ENCODE measurements around the gene ORMDL3.
"Not testable (repeated sequence)": the region's sequence is repeated elsewhere in the genome, so short reads cannot be mapped to it uniquely, and the experiment has no call there.

ORMDL3 gene

DNA sequence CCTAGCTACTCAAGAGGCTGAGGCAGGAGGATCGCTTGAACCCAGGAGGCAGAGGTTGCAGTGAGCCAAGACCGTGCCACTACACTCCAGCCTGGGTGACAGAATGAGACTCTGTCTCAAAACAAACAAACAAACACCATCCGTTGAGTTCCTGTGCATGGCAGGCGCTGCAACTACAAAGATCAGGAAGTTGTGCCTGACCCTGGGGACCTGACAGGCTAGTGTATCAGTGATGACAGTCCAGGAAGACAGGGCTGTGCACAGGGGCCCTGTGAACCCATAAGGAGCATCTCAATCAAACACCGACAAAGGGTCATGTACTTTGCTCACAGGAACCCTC lies 21.1 kb upstream of the ORMDL3 start:
- not testable (repeated sequence) for DNase-seq

DNA sequence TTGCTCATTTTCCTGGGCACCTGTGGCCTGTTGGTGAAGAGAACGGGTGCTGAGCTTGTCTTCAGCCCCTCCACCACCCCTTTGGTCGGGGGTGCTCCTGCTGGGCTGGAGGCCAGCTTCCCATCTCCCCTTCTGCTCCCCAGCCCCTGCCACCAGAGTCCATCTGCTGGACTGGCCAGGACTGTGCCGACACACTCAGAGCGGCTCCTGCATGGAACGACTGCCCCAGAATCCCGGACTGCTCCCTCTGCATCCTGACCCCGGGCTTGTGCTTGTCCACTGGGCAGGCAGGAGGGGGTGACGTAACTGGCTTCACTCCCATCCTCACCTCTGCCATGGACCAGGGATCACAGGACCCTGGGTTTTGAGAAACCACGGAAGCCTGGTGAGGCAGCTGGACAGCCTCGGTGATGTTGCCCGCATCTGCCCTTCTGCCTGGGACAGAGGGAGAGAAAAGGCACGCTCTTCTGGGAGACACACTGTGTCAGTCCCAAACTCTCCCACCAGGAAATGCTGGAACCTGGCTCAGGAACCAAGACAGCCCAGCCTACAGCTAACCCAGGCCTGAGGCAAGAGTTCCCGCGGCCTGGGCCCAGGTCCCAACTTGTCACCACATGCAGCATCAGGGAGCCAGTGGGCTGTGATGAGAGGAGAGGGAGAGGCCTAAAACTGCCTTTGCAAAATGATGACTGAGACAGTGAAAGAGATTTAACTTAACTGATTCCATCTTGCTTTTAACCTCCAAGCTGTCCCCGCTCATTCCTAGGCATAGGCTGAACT lies 19.3 kb upstream of the ORMDL3 start:
- DNase-seq, result no peak

DNA sequence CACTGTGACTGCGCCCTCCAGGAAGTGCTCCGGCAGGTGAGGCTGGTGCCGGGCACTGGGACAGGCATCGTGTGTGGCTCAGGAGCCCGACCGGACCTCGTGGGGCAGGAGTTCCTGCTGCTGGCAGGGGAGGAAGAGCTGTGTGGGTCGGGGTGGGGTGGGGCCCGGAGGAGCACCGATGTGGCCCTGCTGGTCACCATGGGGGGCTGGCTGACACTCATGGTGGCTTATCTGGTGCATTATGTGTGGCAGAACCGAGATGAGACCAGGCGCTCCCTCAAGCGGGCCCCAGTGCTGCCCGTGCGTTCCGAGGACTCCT lies 17.0 kb upstream of the ORMDL3 start:
- no peak for DNase-seq

GRCh38 chr17:39943702-39944392 lies 16.4 kb upstream of the ORMDL3 start:
- DNase-seq, result no peak

- DNase-seq, result peak; percentile 73
Observed at GRCh38 chr17:39939588-39940419, 12.4 kb upstream of the ORMDL3 start.

DNA sequence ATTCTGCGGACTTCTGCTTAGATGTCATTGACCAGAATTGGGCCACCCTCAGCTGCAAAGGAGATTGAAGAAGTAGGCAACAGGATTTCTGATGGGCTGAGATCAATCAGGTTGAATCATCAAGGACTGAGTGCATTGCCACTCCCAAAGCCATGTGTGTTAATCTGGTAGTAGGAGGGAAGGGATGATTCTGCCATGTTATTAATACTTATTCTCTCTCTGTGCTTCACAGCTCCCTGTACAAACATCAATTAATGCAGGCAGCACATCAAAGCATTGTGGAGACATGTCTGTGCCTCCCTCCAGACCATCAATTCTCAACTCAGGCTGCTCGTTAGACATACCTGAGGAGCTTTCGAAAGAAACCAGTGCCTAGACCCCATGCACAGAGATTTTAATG lies 11.7 kb upstream of the ORMDL3 start:
- no peak for DNase-seq

DNA sequence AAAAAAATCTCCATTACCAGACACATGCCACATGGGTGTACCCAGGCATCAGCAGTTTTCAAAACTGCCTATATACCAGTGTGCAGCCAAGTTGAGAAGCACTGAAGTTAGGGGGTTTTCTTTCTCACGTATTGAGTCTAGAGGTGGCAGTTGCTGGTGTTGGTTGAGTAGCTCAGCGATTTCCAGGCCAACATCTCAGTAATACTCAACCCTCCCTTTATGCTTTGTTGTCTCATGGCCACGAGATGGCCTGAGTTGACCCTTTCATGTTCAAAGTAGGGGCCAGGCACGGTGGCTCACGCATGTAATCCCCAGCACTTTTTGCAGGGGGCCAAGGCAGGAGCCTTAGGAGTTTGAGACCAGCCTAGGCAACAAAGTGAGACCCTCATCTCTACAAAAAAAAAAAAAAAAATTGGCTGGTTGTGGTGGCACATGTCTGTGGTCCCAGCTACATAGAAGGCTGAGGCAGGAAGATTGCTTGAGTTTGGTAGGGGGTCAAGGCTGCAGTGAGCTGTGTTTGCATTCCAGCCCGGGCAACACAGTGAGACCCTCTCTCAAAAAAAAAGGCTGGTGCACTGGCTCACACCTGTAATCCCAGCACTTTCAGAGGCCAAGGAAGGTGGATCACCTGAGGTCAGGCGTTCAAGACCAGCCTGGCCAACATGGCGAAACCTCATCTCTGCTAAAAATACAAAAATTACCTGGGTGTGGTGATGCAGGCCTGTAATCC lies 10.9 kb upstream of the ORMDL3 start:
- no peak for DNase-seq

- DNase-seq, result no peak
Observed at GRCh38 chr17:39937447-39937846, 10.0 kb upstream of the ORMDL3 start.

DNA sequence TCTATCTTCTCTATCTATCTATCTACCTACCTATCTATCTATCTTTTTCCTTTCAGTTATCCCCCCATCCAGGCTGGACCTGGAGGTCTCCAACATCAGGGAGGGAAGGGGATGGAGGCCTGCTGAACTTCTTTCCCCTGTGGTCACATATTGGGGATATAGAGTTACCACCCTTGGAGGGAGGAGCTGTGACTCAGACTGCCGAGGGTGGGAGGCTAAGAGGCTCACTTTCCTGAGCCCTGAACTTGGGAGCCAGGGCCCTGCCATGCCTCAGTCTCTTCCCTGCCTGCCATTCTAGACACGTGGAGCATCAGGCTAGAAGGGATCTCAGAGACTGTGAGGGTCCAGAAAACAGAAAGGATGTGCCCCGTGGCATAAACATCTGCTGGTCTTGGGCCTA lies 8.5 kb upstream of the ORMDL3 start:
- no peak for DNase-seq

GRCh38 chr17:39934324-39934723 lies 6.9 kb upstream of the ORMDL3 start:
- DNase-seq, result no peak

- no peak for DNase-seq
Observed at GRCh38 chr17:39933912-39934311, 6.5 kb upstream of the ORMDL3 start.

- DNase-seq, result no peak
Observed at GRCh38 chr17:39929646-39930407, 2.4 kb upstream of the ORMDL3 start.

DNA sequence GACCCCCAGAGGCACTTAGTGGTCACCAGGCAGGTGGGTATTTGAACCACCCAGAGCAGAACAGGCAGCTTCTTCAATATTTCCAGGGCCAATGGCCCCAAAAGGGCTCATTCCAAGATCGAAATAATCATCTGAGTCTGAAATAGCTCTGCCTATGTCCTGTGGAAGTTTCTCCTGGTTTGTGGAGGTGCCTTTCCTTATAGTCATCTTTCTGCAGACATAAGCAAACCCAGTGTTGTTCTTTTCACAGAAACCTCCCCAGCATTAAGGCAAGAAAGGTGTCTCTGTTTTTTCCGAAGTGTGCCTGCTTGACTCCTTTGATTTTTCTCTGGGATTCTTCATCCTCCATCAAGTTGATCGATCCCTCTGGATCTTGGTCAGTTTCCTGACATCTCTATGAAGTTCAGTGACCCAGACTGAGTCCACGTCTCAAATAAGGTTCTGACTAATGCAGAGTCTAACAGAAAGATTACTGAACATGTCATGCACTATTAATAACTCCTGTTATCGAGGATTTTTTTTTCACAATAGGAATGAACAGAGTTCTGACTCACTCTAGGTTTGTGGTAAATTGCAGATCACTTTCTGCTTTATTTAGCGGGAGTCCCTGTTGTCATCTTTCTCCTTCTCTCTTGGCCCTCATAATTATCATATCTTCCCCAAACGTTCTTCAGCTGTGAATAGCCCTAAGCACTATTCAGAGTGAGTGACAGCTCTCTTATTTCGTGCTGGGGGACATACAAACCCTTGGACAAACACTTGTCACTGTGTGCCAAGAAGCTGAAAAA lies 1.7 kb upstream of the ORMDL3 start:
- DNase-seq, result no peak

DNA sequence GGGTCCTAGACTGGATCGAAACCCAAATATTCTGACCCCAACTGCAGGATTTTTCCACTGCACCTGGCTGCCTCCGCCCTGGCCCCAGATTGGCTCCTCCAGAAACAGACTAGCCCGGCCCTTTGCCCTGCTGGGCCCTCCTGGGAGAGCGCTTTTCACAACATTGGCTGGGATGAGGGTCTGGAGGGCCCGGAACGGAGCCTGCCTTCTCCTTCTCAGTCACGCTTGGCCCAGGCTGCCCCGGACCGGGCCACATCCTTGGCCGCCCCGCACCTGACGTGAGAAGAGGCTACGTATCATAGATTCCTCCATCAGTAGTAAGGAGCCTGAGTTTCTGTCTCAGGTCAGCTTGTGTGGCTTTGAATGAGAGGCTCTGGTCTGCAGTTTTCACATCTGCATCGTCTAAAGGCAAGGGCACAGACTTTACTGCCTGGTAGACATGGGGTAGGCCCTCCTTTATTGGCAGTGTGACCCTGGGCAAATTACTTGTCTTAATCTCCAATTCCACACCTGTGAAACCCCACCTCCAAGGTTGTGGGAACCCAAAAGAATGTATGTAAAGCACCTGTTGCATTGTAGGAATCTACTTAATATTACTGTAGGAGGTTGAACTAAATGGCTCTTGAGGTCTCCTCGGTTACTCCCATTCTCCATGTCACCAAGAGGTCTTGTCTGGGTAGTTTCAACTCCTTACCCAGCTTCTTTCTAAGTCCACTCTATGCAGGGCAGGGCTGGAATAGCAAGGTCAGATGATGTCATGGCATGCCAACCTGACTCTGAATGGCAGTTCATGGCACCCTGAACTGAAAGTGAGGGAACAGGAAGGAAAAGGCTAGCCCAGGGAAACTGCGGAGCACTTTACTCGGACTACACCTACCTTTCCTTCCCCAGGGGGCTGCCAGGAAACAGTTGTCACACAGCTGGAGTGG lies 792 bp upstream of the ORMDL3 start:
- no peak for DNase-seq

DNA sequence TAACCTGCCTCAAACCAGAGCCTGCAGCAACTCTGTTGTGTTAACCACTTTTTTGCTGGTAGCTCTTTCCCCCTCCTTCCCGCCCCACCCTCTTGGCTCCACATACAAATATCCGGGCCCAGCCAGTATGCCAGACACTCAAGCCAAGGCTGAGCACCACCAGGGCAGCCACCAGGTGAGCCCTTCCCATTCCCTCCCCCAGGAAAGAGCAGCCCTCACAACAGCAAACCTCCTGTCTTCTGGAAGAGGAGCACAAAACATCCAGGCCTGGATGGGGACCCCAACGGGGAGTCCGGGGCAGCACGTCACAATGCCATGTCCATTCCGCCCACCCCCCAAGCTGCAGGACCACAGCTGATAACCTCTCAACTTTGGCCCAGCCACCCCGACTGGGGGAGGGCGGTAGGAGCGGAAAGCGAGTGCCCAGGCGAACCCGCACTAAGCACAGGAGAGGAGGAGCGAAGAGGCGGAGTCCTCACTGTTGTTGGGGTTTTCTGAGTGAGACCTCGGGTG lies 757 bp downstream of the ORMDL3 start:
- peak; percentile 54 for DNase-seq

DNA sequence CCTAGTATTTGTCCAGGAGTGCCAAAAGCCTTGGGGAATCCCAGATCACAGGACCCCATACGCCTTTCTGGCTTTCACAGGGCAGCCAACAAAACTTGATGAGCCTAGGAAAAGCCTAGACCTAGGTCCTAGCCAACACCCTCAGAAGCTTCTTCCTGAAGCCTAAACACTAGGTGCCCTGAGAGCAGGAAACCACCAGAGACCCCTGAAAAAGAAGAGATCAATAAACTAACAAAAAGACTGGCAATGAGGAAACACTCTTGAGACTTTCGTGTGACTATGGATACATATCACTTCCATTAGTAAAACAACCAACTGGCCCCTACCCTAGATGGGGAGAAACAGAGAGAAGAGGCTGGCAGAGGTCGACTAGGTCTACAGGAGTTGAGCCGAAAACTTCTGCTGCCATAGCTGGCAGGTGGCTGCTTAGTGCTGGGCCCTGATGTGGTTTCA lies 1.2 kb downstream of the ORMDL3 start:
- DNase-seq, result no peak

- DNase-seq, result no peak
Observed at GRCh38 chr17:39925282-39926134, 1.9 kb downstream of the ORMDL3 start.

GRCh38 chr17:39924691-39925055 lies 2.7 kb downstream of the ORMDL3 start:
- DNase-seq, result no peak

Measured in stimulated activated CD4-positive, alpha-beta T cell treated with anti-CD3 and anti-CD28 coated beads, Interleukin-1b, Interleukin-23, amount 100 ng/mL, for 48 hours (primary cell).